Non-pigmented ciliary epithelial cell (primary cell): ENCODE data around the gene C1orf226.
A peak's percentile ranks its signal among the peaks of the same experiment; 100 is the strongest.
"Not testable (repeated sequence)": the region's sequence is repeated elsewhere in the genome, so short reads cannot be mapped to it uniquely, and the experiment has no call there.

Experiments
- DNase-seq: peaks from one replicate; pipeline ENCODE4 v3.0.0-alpha.2; 2010; ENCODE audit warnings: low read depth

Gene C1orf226, protein sequence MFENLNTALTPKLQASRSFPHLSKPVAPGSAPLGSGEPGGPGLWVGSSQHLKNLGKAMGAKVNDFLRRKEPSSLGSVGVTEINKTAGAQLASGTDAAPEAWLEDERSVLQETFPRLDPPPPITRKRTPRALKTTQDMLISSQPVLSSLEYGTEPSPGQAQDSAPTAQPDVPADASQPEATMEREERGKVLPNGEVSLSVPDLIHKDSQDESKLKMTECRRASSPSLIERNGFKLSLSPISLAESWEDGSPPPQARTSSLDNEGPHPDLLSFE

GRCh38 chr1:162381383-162381782 lies at the start of gene C1orf226:
TSS of gene C1orf226 (plus strand) at chr1:162381728. CDS start at chr1:162381902, 174 bp downstream.
- no peak for DNase-seq

DNA sequence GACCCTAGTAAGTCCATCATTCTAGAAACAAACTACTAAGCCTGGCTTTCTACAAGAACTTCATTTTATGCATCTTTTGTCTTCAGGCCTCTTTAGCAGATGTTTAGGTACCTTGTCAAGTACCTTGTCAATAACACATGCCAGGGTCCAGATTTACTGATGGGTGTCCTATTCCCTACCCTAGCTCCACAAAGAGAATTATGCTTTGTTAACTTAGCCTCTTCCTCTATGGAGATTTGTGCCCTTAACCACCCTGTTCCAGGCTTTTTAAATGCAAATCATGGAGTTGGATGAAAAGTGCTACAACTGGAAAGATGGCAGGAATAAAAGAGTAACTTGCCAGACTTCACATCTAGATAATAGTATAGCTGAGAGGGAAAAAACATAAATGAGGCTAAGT lies 47.5 kb upstream of the C1orf226 start:
- no peak for DNase-seq

DNA sequence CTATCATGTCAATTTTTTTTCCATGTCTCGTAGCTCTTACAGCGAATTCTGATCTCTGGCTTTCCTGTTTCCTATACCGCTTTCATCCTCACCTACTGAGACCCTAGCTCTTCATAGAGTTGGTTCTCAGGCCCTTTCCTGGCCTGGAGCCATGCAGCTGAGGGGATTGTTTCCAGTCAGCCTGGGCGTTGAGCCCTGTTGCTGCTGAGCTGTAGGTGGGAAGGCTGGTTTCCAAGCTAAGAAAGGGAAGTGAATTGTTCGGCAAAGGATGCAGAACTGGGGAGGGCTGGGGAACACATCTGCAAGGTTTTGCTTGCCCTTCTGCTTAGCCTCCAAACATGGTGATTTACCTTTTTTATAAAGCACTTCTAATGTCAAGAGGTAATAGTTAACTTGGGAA lies 46.4 kb upstream of the C1orf226 start:
- no peak for DNase-seq

DNA sequence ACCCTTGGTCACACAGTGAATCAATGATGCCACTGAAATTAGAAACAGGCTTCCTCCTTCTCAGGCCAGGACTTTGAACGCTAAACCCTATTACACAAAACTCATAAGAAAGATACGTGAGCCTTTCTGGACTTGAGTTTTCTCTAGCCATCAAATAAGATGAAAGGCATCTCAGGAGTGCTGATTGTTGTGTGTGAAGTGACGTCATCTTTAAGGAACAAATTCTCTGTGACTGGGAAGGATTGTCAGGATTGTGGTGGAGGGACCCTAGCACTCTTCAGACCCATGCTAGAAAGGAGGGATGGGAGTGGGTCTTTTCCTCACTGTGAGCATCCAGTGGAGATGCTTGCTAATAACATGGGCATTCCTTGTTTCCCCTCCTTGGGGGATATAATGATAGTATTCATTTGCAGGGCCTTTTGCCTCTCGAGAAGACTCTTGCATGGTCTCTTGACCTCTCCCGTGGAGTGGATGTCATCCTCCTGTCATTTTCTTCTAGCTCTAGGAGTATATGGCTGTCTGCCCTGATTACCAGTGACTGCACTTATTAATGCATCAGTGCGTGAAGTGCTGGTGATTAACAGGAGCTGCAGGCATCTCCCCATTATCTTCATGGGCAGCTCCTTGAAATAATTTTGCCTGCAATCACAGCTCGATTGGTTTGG lies 44.8 kb upstream of the C1orf226 start:
- DNase-seq, result no peak

GRCh38 chr1:162342452-162342983 lies 39.0 kb upstream of the C1orf226 start:
- DNase-seq, result no peak

GRCh38 chr1:162343470-162343869 lies 38.1 kb upstream of the C1orf226 start:
- no peak for DNase-seq

- no peak for DNase-seq
Measured at GRCh38 chr1:162347281-162347680, 34.2 kb upstream of the C1orf226 start.

GRCh38 chr1:162349635-162350330 lies 31.7 kb upstream of the C1orf226 start:
- DNase-seq, result peak; percentile 77

GRCh38 chr1:162351246-162351842 lies 30.2 kb upstream of the C1orf226 start:
- DNase-seq, result no peak

DNA sequence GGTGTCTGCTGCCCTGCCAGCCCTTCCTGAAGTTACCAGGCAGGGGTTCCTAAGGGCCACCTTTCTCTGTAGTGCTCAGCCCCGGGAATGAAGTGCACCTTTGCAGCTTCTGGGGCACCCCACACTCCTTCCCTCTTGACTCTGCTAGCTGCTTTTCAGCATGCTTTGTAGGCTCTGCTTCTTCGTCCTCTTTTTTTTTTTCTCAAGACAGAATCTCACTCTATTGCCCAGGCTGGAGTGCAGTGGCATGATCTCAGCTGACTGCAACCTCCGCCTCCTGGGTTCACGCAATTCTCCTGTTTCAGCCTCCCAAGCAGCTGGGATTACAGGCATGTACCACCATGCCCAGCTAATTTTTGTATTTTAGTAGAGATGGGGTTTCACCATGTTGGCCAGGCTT lies 29.7 kb upstream of the C1orf226 start:
- DNase-seq, result not testable (repeated sequence)

- DNase-seq, result no peak
Measured at GRCh38 chr1:162353078-162353477, 28.4 kb upstream of the C1orf226 start.

GRCh38 chr1:162353702-162354101 lies 27.8 kb upstream of the C1orf226 start:
- no peak for DNase-seq

DNA sequence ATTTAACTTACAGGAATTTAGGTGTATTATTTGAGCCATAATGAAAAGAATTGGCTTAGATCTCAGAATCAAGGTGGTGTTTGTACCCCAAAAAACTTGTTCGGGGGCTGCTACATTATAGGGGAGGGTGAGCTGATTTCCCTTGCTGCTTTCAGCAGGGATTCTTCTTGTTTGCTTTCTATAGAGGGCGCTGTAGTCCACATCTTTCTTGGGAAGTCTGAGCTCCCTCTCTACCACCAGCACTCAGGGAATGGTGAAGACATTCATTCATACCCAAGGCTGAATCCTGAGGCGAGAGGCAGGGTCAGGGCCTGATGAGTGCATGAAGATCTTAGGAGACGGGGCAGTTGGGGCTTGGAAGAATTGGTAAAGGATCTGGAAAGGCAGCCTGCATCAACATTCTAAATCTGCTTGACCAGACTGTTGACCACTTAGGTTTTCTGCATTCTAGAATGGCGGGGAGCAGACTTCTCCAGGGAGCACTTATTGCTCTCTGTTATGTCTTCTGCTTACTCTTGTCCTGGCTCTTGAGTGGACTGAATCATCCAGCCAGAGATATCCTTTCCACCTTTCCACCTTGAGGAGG lies 23.8 kb upstream of the C1orf226 start:
- no peak for DNase-seq

- no peak for DNase-seq
Measured at GRCh38 chr1:162358928-162359327, 22.6 kb upstream of the C1orf226 start.

- no peak for DNase-seq
Measured at GRCh38 chr1:162359523-162360236, 21.8 kb upstream of the C1orf226 start.

DNA sequence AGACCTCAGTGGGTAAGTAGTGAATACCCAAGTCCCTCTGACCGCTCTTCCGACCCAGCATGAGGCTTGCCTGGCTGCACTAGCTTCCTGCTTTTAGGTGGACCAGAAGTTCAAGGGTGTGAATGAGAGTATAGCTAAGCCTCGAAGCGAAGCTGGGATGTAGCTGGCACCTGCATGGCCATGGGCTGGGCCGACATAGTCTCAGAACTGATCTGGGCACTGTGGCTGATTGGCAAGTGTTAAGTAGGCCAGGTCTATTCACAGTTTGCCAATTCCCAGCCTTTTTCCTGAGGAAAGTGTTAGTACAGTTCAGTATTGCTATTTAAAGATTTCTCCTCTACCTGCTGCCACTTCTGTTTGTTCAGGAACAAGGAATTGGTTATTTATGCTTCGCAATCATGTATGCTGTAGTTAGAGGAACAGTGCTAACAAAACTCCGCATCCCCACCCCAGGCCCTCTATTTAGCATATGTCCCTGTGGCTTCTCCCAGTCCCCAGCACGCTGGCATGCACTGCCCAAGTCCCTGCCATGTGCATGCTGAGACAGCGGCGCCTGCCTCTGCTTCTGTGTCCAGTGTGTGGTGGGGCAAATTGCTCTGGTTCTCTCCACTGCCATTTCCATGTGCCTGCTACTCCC lies 21.2 kb upstream of the C1orf226 start:
- DNase-seq, result no peak

DNA sequence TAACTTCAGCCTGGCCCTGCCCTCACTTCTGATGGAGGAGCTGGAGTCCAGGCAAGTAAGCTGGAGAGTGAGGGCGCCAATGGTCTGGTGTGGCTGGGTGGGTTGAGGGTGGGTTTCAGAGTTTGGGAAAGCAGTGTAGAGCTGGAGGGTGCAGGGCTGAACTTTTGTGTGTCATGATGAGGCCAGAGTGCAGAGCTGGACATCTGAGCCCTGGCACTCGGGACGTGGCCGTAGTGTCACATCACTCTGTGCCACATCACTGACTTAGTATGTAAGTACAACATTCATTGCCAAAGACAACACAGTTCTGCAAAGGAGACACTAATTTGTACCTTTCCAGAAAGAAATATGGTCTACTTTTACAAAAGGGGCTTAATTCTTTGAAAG lies 20.7 kb upstream of the C1orf226 start:
- no peak for DNase-seq

DNA sequence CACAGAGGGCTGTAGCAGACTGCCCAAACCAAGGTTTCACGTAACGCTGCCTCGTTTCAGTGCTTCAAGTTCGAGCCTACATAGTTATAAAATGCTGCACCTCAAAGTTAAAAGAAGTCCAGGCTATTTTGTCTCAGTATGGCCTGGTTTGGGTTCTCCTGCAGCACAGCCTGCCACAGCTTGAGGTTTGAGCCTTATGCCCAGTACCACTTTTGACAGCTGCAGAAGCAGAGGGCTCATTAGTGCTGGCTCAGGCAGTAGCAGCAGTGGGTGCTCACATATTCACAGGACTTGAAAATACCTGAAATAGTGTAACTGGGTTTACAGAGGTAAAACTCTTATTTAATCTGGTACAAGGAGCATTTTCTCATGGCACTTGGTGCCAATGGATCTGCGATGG lies 20.2 kb upstream of the C1orf226 start:
- no peak for DNase-seq

DNA sequence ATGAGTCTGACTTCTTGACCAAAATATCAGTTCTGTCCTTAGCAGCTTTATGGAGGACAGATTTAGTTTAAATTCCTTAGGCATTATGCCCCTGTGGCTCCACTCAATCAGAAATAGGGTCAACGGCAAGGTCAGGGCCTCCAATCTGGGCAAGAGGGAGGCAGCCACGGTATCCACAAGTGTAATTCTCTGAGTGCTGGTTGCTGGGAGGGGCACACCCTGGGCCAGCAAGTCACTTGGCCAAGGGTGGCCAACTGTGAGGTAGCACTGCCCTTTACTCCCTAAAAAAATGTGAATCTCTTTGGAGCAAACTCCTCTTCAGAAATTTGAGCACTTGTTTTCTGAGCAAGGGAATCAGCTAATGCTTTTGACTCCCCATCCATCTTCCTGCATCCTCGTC lies 17.7 kb upstream of the C1orf226 start:
- no peak for DNase-seq

GRCh38 chr1:162364498-162364897 lies 17.0 kb upstream of the C1orf226 start:
- DNase-seq, result no peak
